Uterus (tissue), 4 donors: ENCODE data around the gene INTU. TPM values are rescaled to one million over a fixed set of nuclear protein-coding genes. Genes with fewer than 3 reads are reported as not detected.
A peak's percentile ranks its signal among the peaks of the same experiment; 100 is the strongest.
"Not testable (repeated sequence)": the region's sequence is repeated elsewhere in the genome, so short reads cannot be mapped to it uniquely, and the experiment has no call there.

Source experiments
- DNase-seq, 2 donors: peaks; one replicate each; pipeline ENCODE4 v3.0.0-alpha.2; 2019 to 2020
- H3K27ac ChIP-seq, 2 donors: fragments of 200-600 bp; sonication (generic); 1 replicate in 1 of 2; 2 replicates in 1 of 2; pipeline ENCODE4 v1.5.1; 2016 to 2018
- H3K27me3 ChIP-seq, 2 donors: fragments of 200-600 bp; sonication (generic); one replicate each; pipeline ENCODE4 v1.5.1; 2018 to 2019; ENCODE audit warnings: control low read depth in 1 of 2
- H3K36me3 ChIP-seq, 2 donors: fragments of 200-600 bp; sonication (generic); one replicate each; pipeline ENCODE4 v1.5.1; 2019; ENCODE audit warnings: control low read depth in 1 of 2
- H3K4me1 ChIP-seq, 2 donors: fragments of 200-600 bp; sonication (generic); one replicate each; pipeline ENCODE4 v1.5.1; 2018 to 2019; ENCODE audit warnings: control low read depth in 1 of 2
- H3K4me3 ChIP-seq, 2 donors: fragments of 200-600 bp; sonication (generic); 1 replicate in 1 of 2; 2 replicates in 1 of 2; pipeline ENCODE4 v1.5.1; 2018 to 2019; ENCODE audit warnings: mild to moderate bottlenecking in 1 of 2
- H3K9me3 ChIP-seq, 2 donors: fragments of 200-600 bp; sonication (generic); one replicate each; pipeline ENCODE4 v1.5.1; 2019; ENCODE audit warnings: control low read depth in 1 of 2
- POLR2A ChIP-seq, 2 donors: fragments of 450-650 bp; IDR thresholded peaks; one replicate each; pipeline ENCODE4 v1.6.1; 2016; ENCODE audit warnings: antibody characterized with exemption in 2 of 2, mild to moderate bottlenecking in 1 of 2, moderate library complexity in 1 of 2
- intact Hi-C: fragments of 100-400 bp; cut with DNase I; formaldehyde crosslinking; loops from one replicate; pipeline ENCODE4 v1.15.1; 2023; ENCODE audit warnings: low total_unique reads
- total RNA-seq, 4 donors: library from RNA; depleted of rRNA in 3 of 4; stranded (reverse); fragments of >200 nt in 3 of 4; gene quantifications; one replicate each; pipeline versions ENCODE4 v1.1.0 to v1.2.4, GENCODE V29; 2014 to 2023
- TF ChIP-seq, protein P1 (sequence below), 4 experiments: fragments of 200-600 bp in 2 of 4; fragments of 450-650 bp in 2 of 4; sonication (generic) in 2 of 4; IDR thresholded peaks; one replicate each; pipeline ENCODE4 v1.5.1; 2016 to 2019; ENCODE audit warnings: antibody characterized with exemption in 4 of 4, mild to moderate bottlenecking in 2 of 4, moderate library complexity in 1 of 4
- donor health status: DM: yes; HTN: yes; CAD: no.

The INTU gene
- total RNA-seq, result 10 to 100 TPM in 2 of 4 donors, 1 to 10 TPM in 2; 5.3 to 31.5 (median 11.4) TPM

DNA sequence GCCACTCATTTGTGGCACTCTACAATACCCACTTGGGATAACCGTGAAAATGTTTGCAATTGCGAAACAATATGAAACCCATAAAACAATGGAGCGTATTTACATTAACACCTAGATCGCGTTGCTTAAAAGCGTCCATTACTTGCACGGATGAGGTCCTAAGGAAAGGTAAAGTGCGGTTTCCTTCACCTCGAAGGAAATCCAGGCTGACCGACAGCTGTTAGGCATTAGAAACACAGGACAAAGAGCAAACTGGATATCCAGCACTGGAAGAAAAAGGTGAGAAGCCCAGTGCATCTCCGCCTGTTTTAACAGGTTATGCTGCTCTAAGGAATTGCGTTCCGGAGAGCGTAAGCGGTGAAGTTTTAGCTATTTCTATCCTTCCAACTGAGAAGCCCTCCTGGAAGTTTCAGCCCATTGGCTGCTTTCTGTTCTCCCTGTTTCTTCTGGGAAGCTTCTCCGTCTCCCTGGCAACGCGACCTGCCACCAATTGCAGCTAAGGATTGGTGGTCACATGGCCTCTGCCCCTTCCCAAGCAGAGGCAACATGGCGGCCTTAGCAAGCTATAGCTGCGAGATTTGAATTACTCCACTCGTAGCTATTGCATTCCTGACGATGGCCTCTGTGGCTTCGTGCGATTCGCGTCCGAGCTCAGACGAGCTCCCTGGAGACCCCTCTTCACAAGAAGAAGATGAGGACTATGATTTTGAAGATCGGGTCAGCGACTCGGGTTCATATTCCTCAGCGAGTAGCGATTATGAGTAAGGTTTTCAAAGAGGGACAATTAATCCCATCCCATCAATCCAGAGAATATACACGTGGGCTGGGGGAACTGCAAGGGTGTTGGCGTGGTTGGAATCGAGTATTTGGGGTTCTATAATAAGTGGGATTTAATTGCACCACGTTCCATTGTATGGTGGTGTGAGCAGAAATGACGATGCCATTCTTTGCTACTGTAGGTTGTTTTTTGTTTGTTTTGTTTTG lies at the start of gene INTU:
INTU (plus strand) TSS at position 538 of the 984 bp plus-strand sequence; CDS start at position 616, 78 bp downstream.
- H3K27me3 ChIP-seq, result no peaks in the 10 kb centered on the region

DNA sequence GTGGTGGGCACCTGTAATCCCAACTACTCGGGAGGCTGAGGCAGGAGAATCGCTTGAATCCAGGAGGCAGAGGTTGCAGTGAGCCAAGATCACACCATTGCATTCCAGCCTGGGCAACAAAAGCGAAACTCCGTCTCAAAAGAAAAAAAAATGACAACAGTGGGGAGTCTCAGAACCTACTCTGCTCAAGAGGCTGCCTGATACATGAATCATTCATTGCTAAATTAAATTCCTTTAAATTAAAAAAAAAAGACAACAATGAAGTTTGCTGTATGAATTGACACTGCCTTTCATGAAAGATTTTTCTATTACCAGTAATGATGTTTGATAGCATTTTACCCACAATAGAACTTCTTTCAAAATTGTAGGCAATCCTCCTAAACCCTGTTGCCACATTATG lies 46.3 kb upstream of the INTU start:
- H3K27ac ChIP-seq, DNase-seq, H3K36me3 ChIP-seq, intact Hi-C loops, H3K4me3 ChIP-seq, H3K4me1 ChIP-seq, H3K9me3 ChIP-seq, H3K27me3 ChIP-seq: not testable (repeated sequence)

More for the DNA sequence above, at the start of gene INTU:
- DNase-seq, result peak; percentile 89 to 92
- peak within 1 kb of the TSS; percentile 7 to 59 for H3K27ac ChIP-seq
- TF ChIP-seq POLR2A (IDR thresholded peaks at IDR 0.05), result no peak
- TF ChIP-seq, protein P1, sequence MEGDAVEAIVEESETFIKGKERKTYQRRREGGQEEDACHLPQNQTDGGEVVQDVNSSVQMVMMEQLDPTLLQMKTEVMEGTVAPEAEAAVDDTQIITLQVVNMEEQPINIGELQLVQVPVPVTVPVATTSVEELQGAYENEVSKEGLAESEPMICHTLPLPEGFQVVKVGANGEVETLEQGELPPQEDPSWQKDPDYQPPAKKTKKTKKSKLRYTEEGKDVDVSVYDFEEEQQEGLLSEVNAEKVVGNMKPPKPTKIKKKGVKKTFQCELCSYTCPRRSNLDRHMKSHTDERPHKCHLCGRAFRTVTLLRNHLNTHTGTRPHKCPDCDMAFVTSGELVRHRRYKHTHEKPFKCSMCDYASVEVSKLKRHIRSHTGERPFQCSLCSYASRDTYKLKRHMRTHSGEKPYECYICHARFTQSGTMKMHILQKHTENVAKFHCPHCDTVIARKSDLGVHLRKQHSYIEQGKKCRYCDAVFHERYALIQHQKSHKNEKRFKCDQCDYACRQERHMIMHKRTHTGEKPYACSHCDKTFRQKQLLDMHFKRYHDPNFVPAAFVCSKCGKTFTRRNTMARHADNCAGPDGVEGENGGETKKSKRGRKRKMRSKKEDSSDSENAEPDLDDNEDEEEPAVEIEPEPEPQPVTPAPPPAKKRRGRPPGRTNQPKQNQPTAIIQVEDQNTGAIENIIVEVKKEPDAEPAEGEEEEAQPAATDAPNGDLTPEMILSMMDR (IDR thresholded peaks at IDR 0.05), result peak in 1 of 4 experiments; percentile 6
- peak within 1 kb of the TSS; percentile 46 to 80 for H3K4me3 ChIP-seq
- H3K4me1 ChIP-seq, result no peaks in the 10 kb centered on the region
- intact Hi-C loops, result no loop called here
- H3K36me3 ChIP-seq, result no peaks in the 10 kb centered on the region
- no peaks in the 10 kb centered on the region for H3K9me3 ChIP-seq

DNA sequence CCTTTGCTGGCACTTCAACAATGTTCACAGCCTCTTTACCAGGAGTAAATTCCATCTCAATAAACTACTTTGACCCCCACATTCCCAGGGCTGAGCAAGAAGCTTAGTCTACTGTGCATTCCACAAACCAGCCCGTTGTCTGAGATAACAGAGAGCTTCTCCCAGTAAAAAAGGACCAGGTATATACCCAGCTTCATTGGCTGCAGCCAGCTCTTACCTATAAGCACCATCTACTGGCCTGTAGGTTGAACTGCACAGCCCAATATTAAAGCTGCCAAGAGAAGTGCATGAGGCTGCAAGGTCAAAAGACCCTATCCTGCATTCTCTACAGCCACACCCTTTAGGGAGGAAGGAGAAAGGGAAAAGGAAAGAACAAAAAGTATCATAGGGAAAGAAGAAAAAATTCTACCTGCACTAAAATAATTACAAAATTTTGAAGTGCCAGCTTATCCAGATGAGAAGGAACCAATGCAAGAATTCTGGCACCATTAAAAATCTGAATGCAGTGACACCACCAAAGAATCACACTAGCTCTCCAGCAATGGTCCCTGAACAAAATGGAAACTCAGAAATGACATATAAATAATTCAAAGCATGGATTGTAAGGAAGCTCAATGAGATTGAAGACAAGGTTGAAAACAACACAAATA lies 45.7 kb upstream of the INTU start:
- DNase-seq, result no peak
- Histone ChIP-seq H3K4me3 (no peak overlapping the region), H3K4me1 (no peaks in the 10 kb centered on the region), H3K9me3 (no peaks in the 10 kb centered on the region), H3K27me3 (no peaks in the 10 kb centered on the region), H3K36me3 (no peaks in the 10 kb centered on the region), H3K27ac (no peak overlapping the region)
- TF ChIP-seq, protein P1 (IDR thresholded peaks at IDR 0.05), result peak; percentile 24 to 47 (median 37)
- no peak for TF ChIP-seq POLR2A (IDR thresholded peaks at IDR 0.05)
- intact Hi-C loops, result no loop called here

DNA sequence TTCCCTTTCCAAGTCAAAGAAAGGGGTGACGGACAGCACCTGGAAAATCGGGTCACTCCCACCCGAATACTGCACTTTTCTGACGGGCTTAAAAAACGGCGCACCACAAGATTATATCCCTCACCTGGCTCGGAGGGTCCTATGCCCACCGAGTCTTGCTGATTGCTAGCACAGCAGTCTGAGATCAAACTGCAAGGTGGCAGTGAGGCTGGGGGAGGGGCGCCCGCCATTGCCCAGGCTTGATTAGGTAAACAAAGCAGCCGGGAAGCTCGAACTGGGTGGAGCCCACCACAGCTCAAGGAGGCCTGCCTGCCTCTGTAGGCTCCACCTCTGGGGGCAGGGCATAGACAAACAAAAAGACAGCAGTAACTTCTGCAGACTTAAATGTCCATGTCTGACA lies 43.6 kb upstream of the INTU start:
- H3K36me3 ChIP-seq, H3K4me3 ChIP-seq, H3K4me1 ChIP-seq, DNase-seq, H3K27me3 ChIP-seq, H3K27ac ChIP-seq, intact Hi-C loops, H3K9me3 ChIP-seq: not testable (repeated sequence)

DNA sequence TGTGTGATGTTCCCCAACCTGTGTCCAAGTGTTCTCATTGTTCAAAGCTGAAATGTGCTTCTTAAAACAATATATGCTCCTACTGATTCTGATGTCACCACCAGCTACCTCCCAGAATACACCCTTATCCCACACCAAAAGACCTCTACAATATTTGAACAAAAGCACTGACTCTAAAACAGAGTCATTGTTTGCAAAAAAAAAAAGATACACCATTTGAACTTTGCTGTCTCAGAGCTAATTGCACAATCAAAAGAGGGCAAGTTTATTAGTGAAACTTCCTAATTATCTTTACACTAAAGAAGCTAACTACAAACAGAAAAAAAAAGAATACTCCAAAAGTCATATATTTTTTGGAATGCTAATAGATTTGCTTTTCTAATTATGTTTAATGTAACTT lies 34.1 kb upstream of the INTU start:
- no peak for DNase-seq
- Histone ChIP-seq H3K36me3 (no peaks in the 10 kb centered on the region), H3K27me3 (no peaks in the 10 kb centered on the region), H3K27ac (no peak overlapping the region), H3K4me3 (no peak overlapping the region), H3K4me1 (no peaks in the 10 kb centered on the region), H3K9me3 (no peaks in the 10 kb centered on the region)
- intact Hi-C loops, result no loop called here
- no peak for TF ChIP-seq POLR2A (IDR thresholded peaks at IDR 0.05)
- TF ChIP-seq, protein P1 (IDR thresholded peaks at IDR 0.05), result no peak

DNA sequence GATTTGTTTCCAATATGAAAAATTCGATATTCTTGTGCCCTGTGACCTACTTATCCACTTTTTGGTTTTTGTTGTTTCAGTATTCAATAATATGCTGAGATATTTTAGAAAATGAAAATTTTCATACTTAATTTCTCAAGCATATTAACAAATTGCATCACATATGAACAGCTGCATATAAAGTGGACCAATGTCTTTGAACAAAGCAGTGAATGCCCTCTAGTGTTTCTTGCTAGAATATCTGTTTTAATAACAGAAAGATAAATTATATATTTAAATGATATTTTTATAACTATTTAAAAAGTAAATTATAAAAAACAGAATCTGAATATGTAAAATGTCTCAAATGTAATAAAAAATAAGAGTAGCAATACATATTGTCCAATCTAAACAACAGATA lies 31.7 kb upstream of the INTU start:
- H3K27ac ChIP-seq, result no peak overlapping the region
- TF ChIP-seq, protein P1 (IDR thresholded peaks at IDR 0.05), result no peak
- no peak for TF ChIP-seq POLR2A (IDR thresholded peaks at IDR 0.05)
- no peak for DNase-seq
- H3K9me3 ChIP-seq, result no peaks in the 10 kb centered on the region
- H3K36me3 ChIP-seq, result no peaks in the 10 kb centered on the region
- no peaks in the 10 kb centered on the region for H3K4me1 ChIP-seq
- intact Hi-C loops, result no loop called here
- H3K27me3 ChIP-seq, result no peaks in the 10 kb centered on the region
- H3K4me3 ChIP-seq, result no peak overlapping the region
